IPS-11a (cell line): ENCODE measurements around the gene GUCY1A1.
A peak's percentile ranks its signal among the peaks of the same experiment; 100 is the strongest.
"Not testable (repeated sequence)": the region's sequence is repeated elsewhere in the genome, so short reads cannot be mapped to it uniquely, and the experiment has no call there.

Experiments used
- H3K4me3 ChIP-seq: one replicate; pipeline ENCODE4 v1.5.1; 2013; ENCODE audit warnings: low read depth, low read length, control low read depth

Gene GUCY1A1

GRCh38 chr4:155666344-155667221 lies at the start of gene GUCY1A1:
TSS of gene GUCY1A1 (plus strand) at chr4:155666848. CDS start at chr4:155696868, 30,020 bp downstream.
- H3K4me3 ChIP-seq = peak within 1 kb of the TSS; percentile 25

GRCh38 chr4:155617296-155617695 lies 49.4 kb upstream of the GUCY1A1 start:
- no peak overlapping the region for H3K4me3 ChIP-seq

DNA sequence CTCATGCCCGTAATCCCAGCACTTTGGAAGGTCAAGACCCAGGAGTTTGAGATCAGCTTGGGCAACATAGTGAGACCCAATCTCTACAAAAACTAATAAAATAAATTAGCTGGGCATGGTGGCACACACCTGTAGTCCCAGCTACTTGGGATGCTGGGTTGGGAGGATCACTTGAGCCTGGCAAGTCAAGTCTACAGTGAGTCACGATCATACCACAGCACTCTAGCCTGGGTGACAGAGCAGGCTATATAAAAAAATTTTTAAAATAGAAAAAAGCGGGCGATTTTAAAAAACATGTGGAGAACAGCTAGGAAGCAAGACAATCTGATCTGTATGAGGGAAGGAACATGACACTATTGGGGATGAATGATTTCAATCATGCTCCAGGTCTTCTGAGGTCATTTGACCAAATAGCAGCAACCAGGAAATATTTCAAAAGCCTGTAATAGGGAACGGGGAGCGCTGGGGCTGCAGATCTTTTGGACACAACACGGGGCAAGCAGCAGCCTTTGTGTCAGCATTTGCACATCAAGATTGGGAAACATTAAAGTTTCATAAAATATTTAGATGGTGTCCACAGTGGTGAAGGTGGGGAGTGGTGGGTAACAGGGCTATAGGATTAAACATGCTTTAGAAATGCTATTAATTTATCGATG lies 48.3 kb upstream of the GUCY1A1 start:
- H3K4me3 ChIP-seq = no peak overlapping the region

DNA sequence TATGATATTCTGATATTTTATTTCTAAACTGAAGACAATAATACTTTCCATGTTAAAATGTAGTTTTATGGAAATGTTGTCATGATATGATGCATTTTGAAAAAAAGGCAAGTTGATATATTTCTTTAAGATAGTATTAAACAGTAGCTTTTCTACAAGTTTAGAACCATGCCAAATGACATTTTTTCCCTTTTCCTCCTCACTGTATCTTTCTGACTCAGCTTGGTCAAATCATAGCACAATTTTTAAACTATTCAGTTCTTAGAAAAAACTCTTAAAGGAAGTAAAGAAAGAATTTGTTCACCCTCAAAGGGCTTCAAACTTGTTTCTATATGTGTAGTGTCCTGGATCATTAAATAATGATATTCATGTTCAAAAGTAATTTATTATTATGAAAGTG lies 46.0 kb upstream of the GUCY1A1 start:
- H3K4me3 ChIP-seq = no peak overlapping the region

- H3K4me3 ChIP-seq = no peak overlapping the region
Observed at GRCh38 chr4:155624478-155624877, 42.2 kb upstream of the GUCY1A1 start.

- no peak overlapping the region for H3K4me3 ChIP-seq
Observed at GRCh38 chr4:155626561-155626960, 40.1 kb upstream of the GUCY1A1 start.

GRCh38 chr4:155629183-155629825 lies 37.3 kb upstream of the GUCY1A1 start:
- no peak overlapping the region for H3K4me3 ChIP-seq

DNA sequence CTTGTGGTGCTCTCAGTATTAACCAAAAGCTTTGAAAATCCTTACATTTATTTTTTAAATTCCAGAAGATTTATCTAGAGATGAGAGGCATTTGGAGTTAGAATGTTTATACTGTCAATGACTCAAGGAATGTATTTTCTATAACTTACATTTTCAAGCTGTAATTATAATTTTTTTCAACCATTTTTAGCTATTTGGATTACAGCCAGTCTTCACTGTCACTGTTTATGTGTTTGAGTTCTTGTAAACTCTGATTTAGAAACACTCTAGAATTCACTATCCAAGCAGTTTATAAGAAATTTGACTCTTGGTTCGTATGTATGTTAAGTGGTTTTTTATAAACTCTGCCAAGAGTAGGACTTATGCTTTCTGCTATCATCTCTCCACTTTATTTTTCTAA lies 36.7 kb upstream of the GUCY1A1 start:
- no peak overlapping the region for H3K4me3 ChIP-seq

DNA sequence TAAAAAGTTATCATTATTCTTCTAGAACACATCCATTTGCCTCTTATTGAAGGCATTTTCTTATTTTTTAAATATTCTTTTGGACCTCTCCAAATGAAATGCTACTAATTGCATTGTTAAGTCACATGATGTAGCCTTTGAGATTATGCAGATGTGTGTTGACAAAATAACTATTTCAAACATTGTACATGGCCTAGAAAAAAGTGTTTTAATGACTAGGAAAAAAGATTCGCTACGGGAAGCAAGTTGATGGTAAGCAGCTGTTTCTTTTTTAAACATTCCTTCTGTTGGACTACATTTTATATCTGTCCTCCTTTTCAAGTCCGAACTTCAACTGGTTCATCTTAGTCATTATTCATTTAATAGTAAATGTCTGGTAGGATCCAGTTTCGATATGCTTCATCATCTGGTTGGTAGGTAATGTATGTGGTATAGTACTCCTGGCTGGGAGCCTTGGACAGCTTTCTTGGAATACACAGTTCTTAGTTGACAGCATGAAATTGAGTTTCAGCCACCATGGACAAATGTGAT lies 34.3 kb upstream of the GUCY1A1 start:
- no peak overlapping the region for H3K4me3 ChIP-seq

GRCh38 chr4:155638195-155638965 lies 28.3 kb upstream of the GUCY1A1 start:
- no peak overlapping the region for H3K4me3 ChIP-seq

DNA sequence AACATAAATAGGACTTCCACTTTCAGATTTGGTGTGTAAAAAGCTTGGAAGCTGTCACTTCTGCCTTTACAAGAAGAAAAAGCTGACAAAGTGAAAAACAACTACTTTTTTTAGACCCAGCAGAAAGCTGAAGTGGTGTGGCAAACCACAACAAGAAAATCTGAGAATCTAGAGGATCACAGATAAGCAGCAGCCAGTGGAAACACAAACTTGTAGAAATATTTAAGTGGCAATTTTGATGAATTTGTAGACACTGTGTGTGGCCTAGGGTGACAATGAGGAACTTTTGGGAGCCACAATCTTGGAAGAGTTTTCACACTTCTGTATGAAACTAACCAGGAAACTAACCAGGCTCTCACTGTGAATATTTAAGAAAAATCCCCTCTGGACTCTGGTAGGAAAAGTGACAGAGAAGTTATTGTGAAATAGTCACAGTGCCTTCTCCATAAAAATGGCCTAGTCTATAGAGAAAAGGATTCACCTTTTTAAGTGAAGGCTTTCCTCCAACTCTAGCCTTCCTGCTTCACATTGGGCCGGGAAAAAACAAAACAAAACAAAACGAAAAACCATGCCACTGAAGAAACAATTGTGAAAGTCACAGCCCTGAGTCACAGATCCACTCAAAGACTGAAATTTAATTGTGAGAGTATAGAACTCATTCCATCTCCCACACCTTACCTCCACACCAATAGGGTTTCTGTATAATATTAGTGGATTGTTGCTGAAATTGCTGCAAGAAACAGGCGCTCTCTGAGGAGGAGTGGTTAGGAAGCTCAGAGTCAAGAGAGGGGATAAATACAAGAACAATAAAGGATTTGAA lies 26.7 kb upstream of the GUCY1A1 start:
- H3K4me3 ChIP-seq = no peak overlapping the region

DNA sequence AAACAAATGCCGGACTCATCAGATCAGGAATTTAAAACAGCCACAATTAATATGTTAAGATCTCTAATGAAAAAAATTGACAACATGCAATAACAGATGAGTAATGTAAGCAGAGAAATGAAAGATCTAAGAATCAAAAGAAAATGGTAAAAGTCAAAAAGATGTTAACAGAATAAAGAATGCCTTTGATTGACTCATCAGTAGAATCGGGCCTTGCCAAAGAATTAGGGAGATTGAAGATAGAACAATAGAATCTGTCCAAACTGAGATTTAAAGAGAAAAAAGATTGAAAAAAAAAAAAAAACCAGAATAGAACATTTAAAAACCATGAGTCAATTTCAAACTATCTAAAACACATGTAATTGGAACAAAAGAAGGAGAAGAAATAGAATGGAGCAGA lies 25.9 kb upstream of the GUCY1A1 start:
- no peak overlapping the region for H3K4me3 ChIP-seq

- no peak overlapping the region for H3K4me3 ChIP-seq
Observed at GRCh38 chr4:155643087-155643486, 23.6 kb upstream of the GUCY1A1 start.

DNA sequence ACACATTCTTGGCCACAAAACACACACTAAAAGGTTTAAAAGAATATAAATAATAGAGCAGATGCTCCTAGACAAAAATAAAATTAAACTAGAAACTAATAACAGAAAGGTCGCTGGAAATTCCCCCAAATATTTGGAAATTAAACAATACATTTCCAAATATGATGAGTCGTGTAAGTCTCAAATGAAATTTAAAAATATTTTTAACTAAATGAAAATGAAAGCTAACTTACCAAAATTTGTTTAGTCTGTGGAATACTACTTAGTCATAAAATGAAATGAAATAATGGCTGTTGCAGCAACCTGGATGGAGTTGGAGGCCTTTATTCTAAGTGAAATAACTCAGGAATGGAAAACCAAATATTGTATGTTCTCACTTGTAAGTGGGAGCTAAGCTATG lies 20.6 kb upstream of the GUCY1A1 start:
- no peak overlapping the region for H3K4me3 ChIP-seq

DNA sequence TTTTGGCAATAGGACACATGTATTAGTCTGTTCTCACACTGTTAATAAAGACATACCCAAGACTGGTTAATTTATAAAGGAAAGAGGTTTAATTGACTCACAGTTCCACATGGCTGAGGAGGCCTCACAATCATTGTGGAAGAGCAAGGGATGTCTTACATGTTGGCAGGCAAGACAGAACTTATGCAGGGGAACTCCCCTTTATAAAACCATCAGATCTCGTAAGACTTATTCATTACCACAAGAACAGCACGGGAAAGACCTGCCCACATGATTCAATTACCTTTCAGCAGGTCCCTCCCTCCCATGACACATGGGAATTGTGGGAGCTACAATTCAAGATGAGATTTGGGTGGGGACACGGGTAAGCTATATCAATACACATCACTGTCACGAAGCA lies 15.9 kb upstream of the GUCY1A1 start:
- not testable (repeated sequence) for H3K4me3 ChIP-seq

GRCh38 chr4:155653052-155653451 lies 13.6 kb upstream of the GUCY1A1 start:
- no peak overlapping the region for H3K4me3 ChIP-seq

DNA sequence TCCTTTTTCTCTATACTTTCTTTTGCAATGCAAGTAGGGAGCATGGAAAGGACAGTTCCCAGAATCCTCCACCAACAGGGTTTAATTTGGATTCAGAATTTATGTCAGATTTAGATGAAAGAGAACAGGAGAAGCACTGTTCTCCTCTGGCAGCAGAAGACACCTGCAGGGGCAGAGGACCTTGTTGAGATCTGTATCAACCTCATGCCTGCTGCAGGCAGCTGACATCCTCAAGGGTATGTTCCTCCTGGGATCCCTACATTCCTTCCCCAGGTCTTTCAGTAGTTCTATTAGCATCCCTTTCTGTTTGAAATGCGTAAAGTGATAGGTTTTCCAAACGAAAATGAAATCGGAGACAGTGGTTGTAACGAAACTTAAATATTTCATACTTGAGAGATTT lies 10.6 kb upstream of the GUCY1A1 start:
- no peak overlapping the region for H3K4me3 ChIP-seq

- H3K4me3 ChIP-seq = no peak overlapping the region
Observed at GRCh38 chr4:155657169-155657568, 9.5 kb upstream of the GUCY1A1 start.

DNA sequence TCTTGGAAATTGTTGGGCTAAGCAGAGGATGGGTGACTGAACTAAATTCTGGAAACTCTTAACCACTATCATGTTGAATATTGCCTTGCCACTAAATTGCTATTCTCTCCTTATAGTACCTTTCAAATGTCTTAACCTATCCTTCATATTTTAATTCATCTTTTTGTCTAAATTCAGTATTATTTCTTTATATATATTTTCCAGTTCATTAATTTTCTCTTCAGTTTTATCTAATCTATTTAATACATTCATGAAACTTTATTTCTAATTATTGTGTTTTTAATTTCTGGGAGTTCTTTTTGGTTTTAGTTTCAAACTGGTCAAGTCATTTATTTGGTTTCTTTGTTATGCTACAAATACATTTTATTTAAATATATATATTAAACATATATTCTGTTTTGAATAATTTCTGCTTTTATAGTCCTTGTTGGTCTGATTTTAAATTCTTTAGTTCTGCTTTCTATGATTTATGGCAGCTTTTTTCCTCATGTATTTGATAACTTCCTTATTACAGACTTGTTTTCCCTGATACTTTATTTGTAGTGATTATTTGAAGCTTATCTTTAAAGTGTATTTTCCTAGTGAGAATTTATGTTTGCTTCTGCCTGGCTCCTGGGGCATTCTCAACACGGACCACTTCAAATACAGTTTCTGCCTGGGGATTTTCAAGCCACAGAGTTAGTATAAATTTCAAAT lies 8.5 kb upstream of the GUCY1A1 start:
- no peak overlapping the region for H3K4me3 ChIP-seq
